NCI-H345 (cell line): ENCODE measurements around the gene SCYGR6.
A peak's percentile ranks its signal among the peaks of the same experiment; 100 is the strongest.
"Not testable (repeated sequence)": the region's sequence is repeated elsewhere in the genome, so short reads cannot be mapped to it uniquely, and the experiment has no call there.

Source experiments
- DNase-seq: peaks from one replicate; lab custom pipeline; 2025; lab: John Stamatoyannopoulos, UW

The SCYGR6 gene, protein sequence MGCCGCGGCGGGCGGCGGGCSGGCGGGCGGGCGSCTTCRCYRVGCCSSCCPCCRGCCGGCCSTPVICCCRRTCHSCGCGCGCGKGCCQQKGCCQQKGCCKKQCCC

DNA sequence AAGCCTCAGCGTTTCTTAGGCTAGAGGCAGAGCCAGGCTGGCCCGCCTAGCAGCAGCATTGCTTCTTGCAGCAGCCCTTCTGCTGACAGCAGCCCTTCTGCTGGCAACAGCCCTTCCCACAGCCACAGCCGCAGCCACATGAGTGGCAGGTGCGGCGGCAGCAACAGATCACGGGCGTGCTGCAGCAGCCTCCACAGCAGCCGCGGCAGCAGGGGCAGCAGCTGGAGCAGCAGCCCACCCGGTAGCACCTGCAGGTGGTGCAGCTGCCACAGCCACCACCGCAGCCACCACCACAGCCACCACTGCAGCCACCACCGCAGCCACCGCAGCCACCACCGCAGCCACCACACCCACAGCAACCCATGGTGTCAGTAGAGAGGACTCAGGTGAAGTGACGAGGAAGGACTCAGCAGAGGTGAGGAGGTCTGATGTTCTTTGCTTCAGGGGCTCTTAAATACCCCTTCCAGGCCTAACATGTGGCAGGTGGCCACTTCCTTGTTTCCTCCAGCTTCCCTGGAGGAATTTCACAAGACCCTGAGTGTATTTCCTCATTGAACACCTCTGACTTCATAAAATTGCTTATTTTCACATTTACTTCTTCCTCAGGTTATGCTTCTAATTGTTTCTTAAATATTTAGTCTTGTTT lies at the start of gene SCYGR6:
TSS of gene SCYGR6 (minus strand) at position 364 of the 646 bp plus-strand sequence. CDS start at position 364, 0 bp downstream.
- no peak for DNase-seq

DNA sequence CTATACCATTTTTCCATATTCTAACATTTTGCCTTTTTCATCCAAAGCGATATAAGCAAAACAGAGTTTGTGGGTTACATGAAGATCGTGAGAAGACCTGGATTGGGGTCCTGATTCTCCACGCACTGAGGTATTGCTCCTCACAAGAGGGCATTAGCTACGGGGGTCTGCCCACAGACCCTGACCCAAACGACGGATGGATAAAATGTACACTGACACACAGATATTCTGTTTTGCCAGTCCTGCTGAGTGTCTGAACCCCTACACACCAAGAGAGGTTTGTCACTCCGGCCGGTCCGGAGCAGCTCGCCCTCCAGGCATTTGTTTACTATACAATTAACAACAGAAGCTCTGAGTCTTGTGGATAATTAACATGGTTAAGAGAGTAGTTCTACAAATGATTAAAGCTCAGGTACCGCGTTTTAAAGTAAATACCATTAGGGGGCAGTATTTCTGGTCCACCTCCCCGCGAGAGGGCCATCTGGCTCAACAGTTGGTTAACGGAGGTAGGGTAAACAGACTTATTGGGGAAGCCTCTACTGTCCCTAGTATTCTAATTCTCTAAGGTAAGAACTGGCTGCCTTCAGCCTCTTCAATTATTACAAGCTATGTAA lies 49.6 kb upstream of the SCYGR6 start:
- no peak for DNase-seq

DNA sequence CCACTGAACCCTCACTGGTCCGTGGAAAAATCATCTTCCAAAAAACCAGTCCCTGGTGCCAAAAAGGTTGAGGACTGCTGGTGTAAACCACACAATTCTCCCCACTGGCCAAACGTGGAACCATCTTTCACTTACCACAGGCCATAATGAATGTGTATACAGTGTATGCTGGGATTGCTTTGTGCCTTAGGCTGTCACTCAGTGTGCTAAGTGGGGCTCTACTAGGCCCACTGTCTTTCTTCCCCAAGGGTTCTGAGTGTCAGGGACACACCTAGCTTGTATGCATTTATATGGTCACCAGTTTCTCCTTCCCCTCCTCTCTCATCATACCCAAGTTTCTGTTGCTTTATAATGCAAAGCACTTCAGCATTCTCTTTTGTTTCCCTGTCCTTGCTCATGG lies 48.4 kb upstream of the SCYGR6 start:
- DNase-seq, result no peak

DNA sequence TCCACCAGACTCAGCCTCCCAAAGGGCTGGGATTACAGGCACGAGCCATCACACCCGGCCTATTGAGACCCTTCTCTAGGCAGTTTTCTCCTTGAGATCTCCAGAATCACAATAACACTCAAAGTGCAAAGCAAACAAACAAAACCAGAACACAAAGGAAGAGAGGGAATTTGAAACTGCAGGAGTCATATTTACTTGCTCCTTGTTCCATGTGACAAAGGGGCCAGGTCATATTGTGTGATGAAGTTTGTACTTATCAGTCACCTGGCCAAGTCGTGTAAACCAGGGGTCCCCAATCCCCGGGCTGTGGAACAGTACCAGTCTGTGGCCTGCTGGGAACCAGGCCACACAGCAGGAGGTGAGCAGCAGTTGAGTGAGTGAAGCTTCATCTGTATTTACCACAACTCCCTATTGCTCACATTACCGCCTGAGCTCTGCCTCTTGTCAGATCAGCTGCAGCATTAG lies 47.7 kb upstream of the SCYGR6 start:
- DNase-seq, result peak; percentile 88

DNA sequence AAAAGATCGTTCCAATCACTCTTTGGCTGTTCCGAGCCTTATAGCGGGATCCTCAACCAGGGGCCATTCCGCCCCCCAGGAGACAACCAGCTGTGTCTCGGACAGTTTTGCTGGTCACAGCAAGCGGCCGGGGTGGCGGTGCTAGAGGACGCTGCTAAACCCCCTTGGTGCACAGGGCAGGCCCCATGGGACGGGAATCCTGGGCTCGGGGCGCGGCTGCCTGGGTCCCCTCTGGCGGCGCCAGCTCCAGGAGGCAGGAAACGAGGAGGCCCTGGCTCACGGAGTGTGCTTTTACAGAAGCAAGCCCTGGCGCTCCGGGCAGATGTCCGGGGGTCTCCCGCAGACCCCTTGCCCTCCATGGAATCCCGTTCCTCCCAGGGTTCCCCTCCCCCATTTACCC lies 43.3 kb upstream of the SCYGR6 start:
- DNase-seq, result no peak

DNA sequence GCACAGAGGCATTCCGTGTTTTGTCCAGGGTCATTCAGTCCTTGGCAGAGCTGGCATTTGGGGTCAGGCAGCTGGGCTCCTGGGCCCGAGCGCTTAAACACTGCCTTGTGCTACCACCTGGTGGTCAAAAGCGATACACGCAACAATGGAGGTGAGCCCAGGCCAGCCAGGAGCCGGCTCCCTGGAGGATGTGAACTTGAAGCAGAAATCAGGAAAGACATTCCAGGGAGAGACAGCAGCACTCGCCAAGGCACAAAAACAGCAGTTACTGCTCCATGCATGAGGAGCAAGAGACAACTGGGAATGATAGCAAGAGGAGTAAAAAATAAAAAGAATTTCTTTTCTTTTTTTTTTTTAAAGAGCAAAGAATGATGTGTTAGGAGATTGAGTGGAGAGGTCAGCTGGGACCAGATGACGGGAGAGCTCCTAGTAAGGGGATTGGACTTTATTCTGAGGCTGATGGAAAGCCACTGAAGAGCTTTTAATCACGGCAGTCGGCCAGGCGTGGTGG lies 41.9 kb upstream of the SCYGR6 start:
- peak; percentile 79 for DNase-seq

DNA sequence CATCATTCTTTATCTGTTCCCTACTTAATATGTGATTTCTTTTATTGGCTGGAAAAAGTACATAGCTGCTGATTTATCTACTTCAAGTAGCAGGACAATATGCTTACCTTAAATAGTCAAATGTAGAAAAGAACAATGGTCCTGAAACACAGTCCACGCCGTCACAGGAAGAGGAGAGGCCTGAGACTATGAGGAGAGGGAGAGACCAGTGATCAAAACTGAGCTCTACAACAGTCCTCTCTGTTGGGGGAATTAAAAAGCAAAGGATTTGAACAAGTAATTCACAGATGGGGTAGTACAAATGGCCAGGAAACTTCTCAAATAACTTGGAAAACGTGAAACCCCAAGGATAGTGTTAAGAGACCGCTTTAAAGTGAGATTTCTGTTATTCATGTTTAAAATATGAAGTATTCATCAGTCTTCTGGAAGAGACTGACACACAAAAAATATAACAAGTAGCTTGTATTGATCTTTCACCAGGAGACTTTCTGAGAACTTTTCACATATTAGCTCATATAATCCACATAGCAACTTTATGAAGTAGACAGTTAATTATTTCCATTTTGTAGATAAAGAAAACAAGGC lies 41.3 kb upstream of the SCYGR6 start:
- DNase-seq, result no peak

DNA sequence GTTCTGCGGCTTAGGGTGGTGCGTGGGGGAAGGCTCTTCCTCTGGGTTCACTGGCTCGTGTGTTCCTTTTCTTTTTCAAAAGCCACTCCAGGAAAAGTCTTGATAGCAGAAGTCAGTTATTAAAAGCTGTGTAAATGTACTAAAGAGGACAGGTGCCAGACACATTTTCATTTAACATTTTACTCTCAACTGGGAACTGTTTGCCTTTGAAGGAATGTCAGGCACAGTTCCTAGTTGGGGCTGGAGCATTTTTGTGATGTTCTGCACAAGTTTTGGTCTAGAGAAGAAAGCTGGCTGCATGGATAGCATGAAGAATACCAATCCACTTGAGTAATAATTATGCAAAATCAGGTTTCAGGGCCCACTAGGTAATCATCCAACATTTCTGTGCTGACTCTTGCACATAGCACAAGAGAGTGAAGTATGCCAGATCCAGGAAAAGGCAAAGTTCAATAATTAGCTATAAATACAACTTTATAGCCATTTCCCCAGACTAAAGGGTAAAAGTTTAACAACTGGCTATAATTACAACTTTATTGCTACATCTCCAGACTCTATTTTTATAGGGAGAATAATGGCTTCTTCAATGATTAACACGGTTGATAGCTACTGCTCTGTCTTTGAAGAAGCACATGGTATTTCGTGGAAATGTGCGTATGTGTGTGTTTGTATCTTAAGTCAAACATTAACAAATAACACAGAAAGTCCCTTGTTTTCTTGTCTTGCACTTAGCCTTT lies 37.4 kb upstream of the SCYGR6 start:
- no peak for DNase-seq

DNA sequence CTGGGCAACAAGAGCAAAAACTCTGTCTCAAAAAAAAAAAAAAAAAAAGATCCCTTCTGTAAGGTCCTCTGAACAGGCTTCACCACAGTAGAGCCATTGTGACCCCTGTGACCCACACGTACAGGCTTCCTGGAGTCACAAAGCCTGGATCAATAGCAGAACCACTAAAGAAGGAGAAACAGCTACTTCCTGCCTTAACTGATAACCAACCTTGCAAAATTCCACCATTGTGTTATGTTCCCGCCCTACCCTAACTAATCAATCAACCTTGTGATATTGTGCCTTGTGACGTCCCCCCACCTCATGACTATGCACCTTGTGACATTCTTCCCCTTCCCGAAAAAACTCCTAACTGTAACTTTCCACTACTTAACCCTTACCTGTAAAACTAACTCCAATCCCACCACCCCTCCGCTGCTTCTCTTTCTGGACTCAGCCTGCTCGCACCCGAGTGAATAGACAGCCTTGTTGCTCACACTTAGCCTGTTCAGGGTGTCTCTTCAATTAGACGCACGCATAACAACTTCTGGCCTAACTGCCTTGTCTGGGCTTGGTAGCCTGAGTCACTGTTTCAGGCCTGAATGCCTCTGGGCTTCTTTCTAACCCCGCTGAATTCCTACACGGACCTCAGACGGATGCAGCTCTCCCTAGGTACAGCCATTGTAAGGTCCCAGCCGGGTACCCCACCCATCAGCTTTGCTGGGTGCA lies 35.0 kb upstream of the SCYGR6 start:
- no peak for DNase-seq

DNA sequence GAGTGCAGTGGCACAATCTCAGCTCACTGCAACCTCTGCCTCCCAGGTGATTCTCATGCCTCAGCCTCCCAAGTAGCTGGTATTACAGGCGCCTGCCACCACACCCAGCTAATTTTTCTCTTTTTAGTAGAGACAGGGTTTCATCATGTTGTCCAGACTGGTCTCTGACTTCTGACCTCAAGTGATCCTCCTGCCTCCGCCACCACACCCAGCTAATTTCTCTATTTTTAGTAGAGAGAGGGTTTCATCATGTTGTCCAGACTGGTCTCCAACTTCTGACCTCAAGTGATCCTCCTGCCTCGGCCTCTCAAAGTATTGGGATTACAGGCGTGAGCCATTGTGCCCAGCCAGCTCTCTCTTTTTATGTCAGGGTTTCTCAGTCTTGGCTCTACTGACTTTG lies 31.7 kb upstream of the SCYGR6 start:
- not testable (repeated sequence) for DNase-seq

DNA sequence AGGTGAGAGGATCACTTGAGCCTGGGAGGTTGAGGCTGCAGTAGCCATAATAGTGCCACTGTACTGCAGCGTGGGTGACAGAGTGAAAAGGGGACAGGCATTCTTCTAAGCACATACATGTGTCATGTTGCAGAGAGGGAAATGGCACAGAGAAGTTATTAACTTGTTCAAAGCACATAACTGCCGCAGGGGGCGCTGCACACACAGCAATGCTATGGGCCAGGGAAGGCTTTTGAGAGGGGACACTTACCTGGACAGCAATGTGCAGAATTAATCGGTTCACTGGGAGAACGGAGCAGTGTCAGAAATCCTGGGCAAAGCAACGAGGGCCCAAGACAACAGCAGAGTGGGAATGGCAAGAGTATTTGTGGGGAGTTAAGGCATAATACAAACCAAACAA lies 23.5 kb upstream of the SCYGR6 start:
- DNase-seq, result no peak

DNA sequence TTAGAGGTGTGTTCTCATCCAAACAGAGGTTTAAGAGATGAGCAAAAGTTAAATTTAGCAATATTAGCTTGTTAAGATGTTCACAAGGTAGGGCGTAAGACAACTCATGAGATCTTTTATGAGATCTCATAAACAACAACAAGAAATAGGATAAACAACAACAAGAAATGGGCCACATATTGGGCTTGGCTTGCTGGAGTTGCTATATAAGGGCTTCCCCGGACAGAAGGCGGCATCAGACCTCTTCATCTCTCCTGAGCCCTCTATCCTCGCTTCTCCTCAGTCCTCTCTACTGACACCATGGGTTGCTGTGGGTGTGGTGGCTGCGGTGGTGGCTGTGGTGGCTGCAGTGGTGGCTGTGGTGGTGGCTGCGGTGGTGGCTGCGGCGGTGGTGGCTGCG lies 21.0 kb upstream of the SCYGR6 start, which contains the start of gene SCYGR8:
TSS of gene SCYGR8 (plus strand) at position 301 of the 400 bp plus-strand sequence. CDS start at position 301, 0 bp downstream.
- DNase-seq, result no peak

DNA sequence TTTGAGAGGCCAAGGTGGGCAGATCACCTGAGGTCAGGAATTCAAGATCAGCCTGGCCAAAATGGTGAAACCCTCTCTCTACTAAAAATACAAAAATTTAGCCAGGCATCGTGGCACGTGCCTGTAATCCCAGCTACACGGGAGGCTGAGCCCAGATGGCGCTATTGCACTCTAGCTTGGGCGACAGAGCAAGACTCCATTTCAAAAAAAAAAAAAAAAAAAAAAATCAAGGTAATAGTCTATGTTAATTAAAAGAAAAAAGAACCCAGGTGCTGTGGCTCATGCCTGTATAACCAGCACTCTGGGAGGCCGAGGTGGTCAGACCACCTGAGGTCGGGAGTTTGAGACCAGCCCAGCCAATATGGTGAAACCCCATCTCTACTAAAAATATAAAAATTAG lies 16.1 kb upstream of the SCYGR6 start:
- DNase-seq, result not testable (repeated sequence)

DNA sequence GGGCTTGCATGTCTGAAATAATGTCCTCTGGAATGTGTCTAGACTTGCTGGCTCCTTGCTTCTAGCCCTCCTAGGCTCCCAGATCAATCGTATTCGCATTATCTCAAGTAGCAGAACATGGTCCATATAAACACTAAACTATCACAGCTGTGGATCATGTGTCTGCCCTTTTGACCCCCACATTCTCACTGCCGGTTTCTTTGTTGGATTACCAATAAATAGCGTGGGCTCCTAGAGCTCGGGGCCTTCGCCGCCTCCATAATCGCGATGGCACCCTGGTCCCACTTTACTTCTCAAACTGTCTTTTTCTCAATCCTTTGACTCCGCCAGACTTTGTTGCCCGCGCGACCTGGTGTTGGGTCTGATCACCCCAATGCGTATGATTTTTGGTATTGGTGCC lies 14.8 kb upstream of the SCYGR6 start:
- DNase-seq, result no peak

DNA sequence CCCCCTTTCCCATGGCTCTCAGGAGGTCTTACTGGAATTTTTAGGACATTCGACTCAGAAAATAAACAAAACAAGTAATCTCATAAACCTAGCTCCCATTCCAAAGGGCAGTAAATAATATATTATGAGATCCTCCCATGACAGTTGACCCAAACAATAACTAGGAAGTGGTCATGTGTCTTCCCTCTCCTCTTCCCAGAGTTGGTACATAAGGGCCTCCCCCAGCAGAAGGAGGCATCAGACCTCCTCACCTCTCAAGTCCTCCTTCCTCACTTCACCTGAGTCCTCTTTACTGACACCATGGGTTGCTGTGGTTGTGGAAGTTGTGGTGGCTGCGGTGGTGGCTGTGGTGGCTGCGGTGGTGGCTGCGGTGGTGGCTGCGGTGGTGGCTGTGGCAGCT lies 3.5 kb upstream of the SCYGR6 start, which contains the start of gene SCYGR7:
TSS of gene SCYGR7 (plus strand) at position 301 of the 400 bp plus-strand sequence. CDS start at position 301, 0 bp downstream.
- DNase-seq, result no peak

DNA sequence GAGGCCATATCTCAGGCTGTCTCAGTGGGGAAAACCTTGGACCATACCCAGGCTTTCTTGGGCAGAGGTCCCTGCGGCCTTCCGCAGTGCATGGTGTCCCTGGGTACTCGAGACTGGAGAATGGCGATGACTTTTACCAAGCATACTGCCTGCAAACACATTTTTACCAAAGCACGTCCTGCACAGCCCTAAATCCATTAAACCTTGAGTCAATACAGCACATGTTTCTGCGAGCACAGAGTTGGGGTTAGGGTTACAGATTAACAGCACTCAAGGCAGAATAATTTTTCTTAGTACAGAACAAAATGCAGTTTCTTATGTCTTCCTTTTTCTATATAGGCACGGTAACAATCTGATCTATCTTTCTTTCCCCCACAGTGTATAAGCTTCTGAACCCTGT lies 1.7 kb downstream of the SCYGR6 start:
- not testable (repeated sequence) for DNase-seq

DNA sequence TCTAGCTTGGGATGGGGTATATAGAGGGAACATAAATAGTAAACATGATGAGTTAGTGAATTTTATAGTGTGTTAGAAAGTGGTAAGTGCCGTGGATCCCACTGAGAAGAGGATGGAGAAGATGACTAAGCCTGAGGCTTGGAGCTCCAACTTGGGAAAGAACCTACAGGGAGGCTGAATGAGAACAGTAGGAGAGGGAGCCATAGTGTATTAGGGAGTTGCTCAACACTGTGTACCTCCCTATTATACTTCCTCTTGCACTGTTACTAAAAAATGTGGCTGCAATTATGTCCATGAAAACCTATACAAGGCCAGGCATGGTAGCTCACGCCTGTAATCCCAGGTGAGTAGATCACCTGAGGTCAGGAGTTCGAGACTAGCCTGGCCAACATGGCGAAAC lies 3.9 kb downstream of the SCYGR6 start:
- no peak for DNase-seq

DNA sequence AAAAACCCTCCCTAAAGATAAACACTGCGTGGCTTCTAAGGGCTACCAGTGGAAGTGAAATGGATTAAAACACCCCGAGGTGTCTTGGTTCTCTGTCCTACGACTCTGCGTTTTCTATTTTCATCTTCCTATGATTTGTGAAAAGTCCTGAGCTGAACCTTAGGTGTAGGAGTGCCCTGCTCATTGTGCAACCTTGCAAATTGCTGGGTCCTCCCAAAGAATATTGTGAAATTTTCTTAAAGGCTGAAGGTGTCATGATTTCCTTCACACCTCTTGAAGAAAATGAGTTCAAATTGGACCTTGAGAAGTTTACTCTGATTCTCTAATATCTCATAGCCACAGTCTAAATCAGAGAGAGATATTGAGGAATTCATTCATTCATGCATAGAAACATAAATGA lies 4.9 kb downstream of the SCYGR6 start:
- no peak for DNase-seq

DNA sequence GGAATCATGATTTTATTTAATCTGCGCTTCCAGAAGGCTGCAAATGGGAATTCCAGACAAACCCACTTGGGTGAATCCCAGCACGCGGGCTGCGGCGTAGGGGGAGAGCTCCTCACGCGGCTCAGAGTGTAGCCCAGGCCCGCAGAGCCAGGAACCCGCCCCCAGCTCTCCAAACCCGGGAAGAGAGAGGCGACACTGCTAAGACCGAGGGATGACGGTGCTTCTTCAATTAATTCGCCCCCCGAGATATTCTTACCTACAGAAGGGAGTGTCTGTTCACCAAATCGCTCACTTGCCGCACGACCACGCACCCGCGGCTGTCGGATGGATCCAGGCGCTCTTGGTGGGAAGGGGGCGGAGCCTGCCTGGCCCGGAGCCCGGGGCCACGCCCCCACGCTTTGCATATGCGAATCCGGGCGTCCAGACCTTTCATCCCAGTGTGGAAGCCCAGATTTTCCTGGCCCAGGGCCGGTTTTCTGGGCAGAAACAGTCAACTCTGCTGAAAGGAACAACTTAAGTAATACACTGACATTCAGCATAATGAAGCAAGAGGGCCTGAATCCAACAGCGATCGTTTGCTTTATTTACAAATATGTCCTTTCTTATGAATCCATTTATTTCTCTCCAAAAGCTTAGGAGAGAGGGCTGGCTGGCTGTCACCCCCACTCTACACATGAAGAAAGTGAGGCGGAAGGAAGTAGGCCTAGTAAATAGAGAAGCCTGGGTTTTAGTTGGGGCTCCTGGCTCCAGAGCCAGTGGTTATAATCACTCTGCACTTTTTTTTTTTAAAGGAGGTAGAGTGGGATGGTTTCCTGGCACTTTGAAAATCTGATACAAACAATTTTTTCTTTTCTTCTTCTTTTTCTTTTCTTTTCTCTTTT lies 6.6 kb downstream of the SCYGR6 start, which contains the start of gene SLC19A3:
TSS of gene SLC19A3 (minus strand) at position 342 of the 881 bp plus-strand sequence. CDS start 15,710 bp downstream, outside the sequence.
- peak; percentile 54 for DNase-seq

DNA sequence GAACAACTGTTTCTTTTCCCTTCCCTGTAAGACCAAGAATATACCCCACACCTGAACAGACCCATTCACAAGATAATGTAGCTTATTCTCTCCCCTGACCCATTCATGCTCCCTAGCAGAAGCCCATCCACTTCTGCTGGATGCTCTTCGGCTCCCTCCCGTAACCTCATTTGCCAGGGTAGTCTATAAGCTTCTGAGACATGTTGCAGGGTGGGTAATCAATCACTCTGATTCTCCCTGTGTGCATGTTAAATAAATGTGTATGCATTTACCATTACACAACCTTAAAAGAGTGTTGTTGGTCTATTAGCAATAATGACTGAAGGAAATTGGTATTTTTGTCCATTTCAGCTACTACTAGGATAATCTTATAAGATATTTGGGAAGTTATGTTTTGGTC lies 8.1 kb downstream of the SCYGR6 start:
- DNase-seq, result no peak
